GM12891 (cell line): Measurements from ENCODE around the gene ADCK1.

ENCODE experiments used
- PAX5 ChIP-seq: IDR thresholded peaks from 2 replicates; pipeline ENCODE4 v1.6.1; 2011; ENCODE audit warnings: low read length, moderate library complexity, mild to moderate bottlenecking; ENCODE audit not compliant: insufficient read depth, severe bottlenecking
- POLR2A ChIP-seq: IDR thresholded peaks from 2 replicates; pipeline ENCODE4 v1.6.1; 2011; ENCODE audit warnings: low read depth, low read length, control low read depth
- POLR2AphosphoS5 ChIP-seq: IDR thresholded peaks from 2 replicates; pipeline ENCODE4 v1.6.1; 2011; ENCODE audit warnings: low read depth, low read length, control low read depth
- POU2F2 ChIP-seq: IDR thresholded peaks from 2 replicates; pipeline ENCODE4 v1.6.1; 2011; ENCODE audit warnings: low read depth, mild to moderate bottlenecking, control low read depth, low read length, moderate library complexity
- SPI1 ChIP-seq: IDR thresholded peaks from 2 replicates; pipeline ENCODE4 v1.6.1; 2011; ENCODE audit warnings: low read depth, low read length, control low read depth
- TAF1 ChIP-seq: IDR thresholded peaks from 2 replicates; pipeline ENCODE4 v1.6.1; 2011; ENCODE audit warnings: low read depth, low read length, control low read depth

GRCh38 chr14:77889971-77890442, 90.1 kb downstream of the ADCK1 start:
- TF ChIP-seq POLR2A: no peak
- TF ChIP-seq POLR2AphosphoS5: no peak
- no peak for TF ChIP-seq TAF1
- no peak for TF ChIP-seq SPI1
- no peak for TF ChIP-seq POU2F2
- TF ChIP-seq PAX5: no peak
